Activated T-helper 1 cell treated with anti-CD3 and anti-CD28 coated beads, Interleukin-12 subunit alpha, Interleukin-12 subunit beta, Interleukin-2, Interleukin-4 antibody, amounts not matched to agents 30 ng/mL and 10 ng/mL and 1 ng/mL, durations not matched to agents 14 hours and 24 hours and 36 hours (primary cell): ENCODE measurements around the gene ADARB2. TPM values are rescaled to one million over a fixed set of nuclear protein-coding genes. Genes with fewer than 3 reads are reported as not detected.

Source experiments
- DNase-seq: peaks from one replicate; pipeline ENCODE4 v3.0.0; 2021; ENCODE audit warnings: low spot score
- H3K27ac Mint-ChIP-seq: one replicate; pipeline ENCODE4 v1.8.0; 2021; ENCODE audit warnings: mild to moderate bottlenecking, mixed read lengths
- H3K27me3 Mint-ChIP-seq: one replicate; pipeline ENCODE4 v1.8.0; 2022; ENCODE audit warnings: mild to moderate bottlenecking, moderate library complexity, mixed read lengths; ENCODE audit not compliant: insufficient read depth
- H3K36me3 Mint-ChIP-seq: one replicate; pipeline ENCODE4 v1.8.0; 2021; ENCODE audit warnings: low read depth, mixed read lengths
- H3K4me1 Mint-ChIP-seq: one replicate; pipeline ENCODE4 v1.8.0; 2021; ENCODE audit warnings: low read depth, mixed read lengths
- H3K4me3 Mint-ChIP-seq: one replicate; pipeline ENCODE4 v1.8.0; 2021; ENCODE audit warnings: mild to moderate bottlenecking, moderate library complexity, mixed read lengths
- H3K9me3 Mint-ChIP-seq: one replicate; pipeline ENCODE4 v1.8.0; 2021; ENCODE audit warnings: mixed read lengths
- intact Hi-C: fragments of 100-400 bp; cut with micrococcal nuclease; formaldehyde crosslinking; loops from one replicate; pipeline ENCODE4 v1.15.1; 2024
- total RNA-seq: library from RNA; stranded (reverse); gene quantifications from 2 replicates; pipeline ENCODE4 v1.2.3, GENCODE V29; 2022

ADARB2 gene
- total RNA-seq, 1 donor from 2014 or later: 0.05 TPM

DNA sequence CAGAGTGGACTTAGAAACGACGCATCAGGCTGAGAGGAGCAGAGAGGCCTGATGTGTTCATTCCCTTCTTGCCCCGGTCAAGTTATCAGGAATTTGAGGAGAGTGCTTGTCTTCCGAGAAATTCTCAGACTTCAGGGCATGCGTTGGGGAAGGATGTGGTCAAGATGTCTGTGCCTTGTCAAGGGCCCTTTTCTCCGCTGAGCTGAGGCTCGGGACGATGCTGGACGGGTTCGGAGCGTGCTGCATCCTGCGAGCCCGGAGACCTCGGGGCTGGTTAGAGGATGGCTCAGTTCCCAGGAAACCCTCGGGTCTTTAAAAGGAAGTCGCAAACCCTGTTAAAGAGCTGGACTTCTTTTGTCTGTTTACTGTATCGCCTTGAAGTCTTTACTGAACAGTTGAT, 325.4 kb downstream of the ADARB2 start:
- DNase-seq: no peak
- H3K27ac Mint-ChIP-seq: no peak overlapping the region
- no peaks in the 10 kb centered on the region for H3K36me3 Mint-ChIP-seq
- H3K9me3 Mint-ChIP-seq: no peaks in the 10 kb centered on the region
- no peak overlapping the region for H3K4me3 Mint-ChIP-seq
- no peaks in the 10 kb centered on the region for H3K4me1 Mint-ChIP-seq
- intact Hi-C loops: no loop called here
- H3K27me3 Mint-ChIP-seq: peaks cover 8% of the 10 kb centered on the region

DNA sequence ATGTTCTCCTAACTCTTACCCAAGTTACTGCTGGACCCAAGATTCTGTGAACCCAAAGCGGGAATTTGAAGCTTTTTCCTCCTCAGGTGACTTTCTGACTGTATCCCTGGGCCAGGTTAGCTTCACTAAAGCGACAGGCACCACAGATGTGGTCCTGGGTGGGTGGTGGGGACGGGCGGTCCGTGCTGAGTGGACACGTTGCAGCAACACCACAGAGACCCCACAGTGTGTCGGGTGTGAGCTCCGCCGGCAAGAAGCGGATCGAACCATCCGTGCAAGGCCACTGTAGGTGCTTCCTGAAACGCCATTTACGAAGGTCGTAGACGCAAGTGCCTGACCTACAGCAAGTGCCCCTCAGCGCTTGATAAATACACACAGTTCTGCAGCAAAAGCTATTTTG, 325.9 kb downstream of the ADARB2 start:
- H3K9me3 Mint-ChIP-seq: no peaks in the 10 kb centered on the region
- no peaks in the 10 kb centered on the region for H3K4me1 Mint-ChIP-seq
- H3K36me3 Mint-ChIP-seq: no peaks in the 10 kb centered on the region
- intact Hi-C loops: no loop called here
- H3K4me3 Mint-ChIP-seq: no peak overlapping the region
- DNase-seq: no peak
- peaks cover 8% of the 10 kb centered on the region for H3K27me3 Mint-ChIP-seq
- no peak overlapping the region for H3K27ac Mint-ChIP-seq

- Mint-ChIP-seq H3K27ac (no peak overlapping the region), H3K27me3 (peaks cover 8% of the 10 kb centered on the region), H3K9me3 (no peaks in the 10 kb centered on the region), H3K4me1 (no peaks in the 10 kb centered on the region), H3K4me3 (no peak overlapping the region), H3K36me3 (no peaks in the 10 kb centered on the region)
- DNase-seq: no peak
- intact Hi-C loops: no loop called here
Observed at GRCh38 chr10:1410469-1411395, 326.6 kb downstream of the ADARB2 start.

DNA sequence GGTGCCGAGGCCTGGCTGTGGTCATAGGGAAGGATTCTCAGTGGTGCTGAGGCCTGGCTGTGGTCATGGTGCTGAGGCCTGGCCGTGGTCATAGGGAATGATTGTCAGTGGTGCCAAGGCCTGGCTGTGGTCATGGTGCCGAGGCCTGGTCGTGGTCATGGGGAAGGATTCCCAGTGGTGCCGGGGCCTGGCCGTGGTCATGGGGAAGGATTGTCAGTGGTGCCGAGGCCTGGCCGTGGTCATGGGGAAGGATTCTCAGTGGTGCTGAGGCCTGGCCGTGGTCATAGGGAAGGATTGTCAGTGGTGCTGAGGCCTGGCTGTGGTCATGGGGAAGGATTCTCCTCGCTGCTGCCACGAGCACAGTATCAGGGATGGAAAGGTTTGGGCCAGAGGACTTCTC, 327.3 kb downstream of the ADARB2 start:
- Mint-ChIP-seq H3K27ac (no peak overlapping the region), H3K4me1 (no peaks in the 10 kb centered on the region), H3K36me3 (no peaks in the 10 kb centered on the region)

DNA sequence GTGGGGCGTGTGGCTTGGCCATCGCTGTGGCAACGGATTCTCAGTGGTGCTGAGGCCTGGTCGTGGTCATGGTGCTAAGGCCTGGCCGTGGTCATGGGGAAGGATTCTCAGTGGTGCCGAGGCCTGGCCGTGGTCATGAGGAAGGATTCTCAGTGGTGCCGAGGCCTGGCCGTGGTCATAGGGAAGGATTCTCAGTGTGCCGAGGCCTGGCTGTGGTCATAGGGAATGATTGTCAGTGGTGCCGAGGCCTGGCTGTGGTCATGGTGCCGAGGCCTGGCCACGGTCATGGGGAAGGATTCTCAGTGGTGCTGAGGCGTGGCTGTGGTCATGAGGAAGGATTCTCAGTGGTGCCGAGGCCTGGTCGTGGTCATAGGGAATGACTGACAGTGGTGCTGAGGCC, 327.9 kb downstream of the ADARB2 start:
- H3K4me1 Mint-ChIP-seq: no peaks in the 10 kb centered on the region
- no peak overlapping the region for H3K27ac Mint-ChIP-seq
- intact Hi-C loops: no loop called here
- no peaks in the 10 kb centered on the region for H3K36me3 Mint-ChIP-seq
- no peak overlapping the region for H3K4me3 Mint-ChIP-seq
- H3K9me3 Mint-ChIP-seq: no peaks in the 10 kb centered on the region
- DNase-seq: no peak
- peaks cover 7% of the 10 kb centered on the region for H3K27me3 Mint-ChIP-seq

More for the DNA sequence above, 327.3 kb downstream of the ADARB2 start:
- intact Hi-C loops: no loop called here
- Mint-ChIP-seq H3K4me3 (no peak overlapping the region), H3K27me3 (peaks cover 8% of the 10 kb centered on the region), H3K9me3 (no peaks in the 10 kb centered on the region)
- no peak for DNase-seq

DNA sequence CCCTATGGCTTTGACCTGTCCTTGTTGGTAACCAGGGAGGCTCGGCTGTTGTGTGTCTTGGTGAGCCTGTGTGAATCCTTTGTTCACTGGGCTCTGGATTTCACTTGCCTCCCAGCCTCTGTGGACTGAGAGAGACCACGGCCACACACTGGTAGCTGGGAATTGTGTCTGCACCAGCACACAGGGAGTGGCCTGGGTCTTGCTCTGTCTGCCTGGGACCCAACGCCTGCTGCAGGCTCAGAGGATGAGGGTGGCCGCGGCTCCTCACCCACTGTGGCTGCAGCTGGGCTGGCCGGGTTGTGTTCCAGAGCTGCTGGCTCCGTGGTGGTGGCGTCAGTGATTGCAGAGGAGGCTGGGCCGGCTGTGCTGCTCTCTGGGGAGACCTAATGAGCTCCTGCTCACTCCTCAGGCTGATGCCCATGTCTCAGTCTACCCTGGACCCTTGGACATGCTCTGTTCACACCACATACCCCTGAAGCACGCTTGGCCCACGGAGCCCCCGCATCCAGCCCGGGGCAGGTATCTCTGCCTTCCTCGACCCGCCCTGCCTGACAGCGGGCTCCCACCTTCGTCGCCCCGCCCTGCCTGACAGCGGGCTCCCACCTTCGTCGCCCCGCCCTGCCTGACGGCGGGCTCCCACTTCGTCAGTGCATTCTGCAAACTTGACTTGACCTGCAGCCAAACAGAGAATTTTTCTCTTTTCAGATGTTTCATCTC, 328.5 kb downstream of the ADARB2 start:
- Mint-ChIP-seq H3K4me1 (no peaks in the 10 kb centered on the region), H3K27ac (no peak overlapping the region), H3K27me3 (peaks cover 7% of the 10 kb centered on the region), H3K4me3 (no peak overlapping the region), H3K9me3 (no peaks in the 10 kb centered on the region), H3K36me3 (no peaks in the 10 kb centered on the region)
- intact Hi-C loops: no loop called here
- DNase-seq: no peak

GRCh38 chr10:1406967-1407945, 330.1 kb downstream of the ADARB2 start:
- intact Hi-C loops: no loop called here
- H3K4me1 Mint-ChIP-seq: no peaks in the 10 kb centered on the region
- H3K4me3 Mint-ChIP-seq: no peak overlapping the region
- H3K36me3 Mint-ChIP-seq: no peaks in the 10 kb centered on the region
- H3K27ac Mint-ChIP-seq: no peak overlapping the region
- H3K9me3 Mint-ChIP-seq: no peaks in the 10 kb centered on the region
- H3K27me3 Mint-ChIP-seq: no peaks in the 10 kb centered on the region
- DNase-seq: no peak

DNA sequence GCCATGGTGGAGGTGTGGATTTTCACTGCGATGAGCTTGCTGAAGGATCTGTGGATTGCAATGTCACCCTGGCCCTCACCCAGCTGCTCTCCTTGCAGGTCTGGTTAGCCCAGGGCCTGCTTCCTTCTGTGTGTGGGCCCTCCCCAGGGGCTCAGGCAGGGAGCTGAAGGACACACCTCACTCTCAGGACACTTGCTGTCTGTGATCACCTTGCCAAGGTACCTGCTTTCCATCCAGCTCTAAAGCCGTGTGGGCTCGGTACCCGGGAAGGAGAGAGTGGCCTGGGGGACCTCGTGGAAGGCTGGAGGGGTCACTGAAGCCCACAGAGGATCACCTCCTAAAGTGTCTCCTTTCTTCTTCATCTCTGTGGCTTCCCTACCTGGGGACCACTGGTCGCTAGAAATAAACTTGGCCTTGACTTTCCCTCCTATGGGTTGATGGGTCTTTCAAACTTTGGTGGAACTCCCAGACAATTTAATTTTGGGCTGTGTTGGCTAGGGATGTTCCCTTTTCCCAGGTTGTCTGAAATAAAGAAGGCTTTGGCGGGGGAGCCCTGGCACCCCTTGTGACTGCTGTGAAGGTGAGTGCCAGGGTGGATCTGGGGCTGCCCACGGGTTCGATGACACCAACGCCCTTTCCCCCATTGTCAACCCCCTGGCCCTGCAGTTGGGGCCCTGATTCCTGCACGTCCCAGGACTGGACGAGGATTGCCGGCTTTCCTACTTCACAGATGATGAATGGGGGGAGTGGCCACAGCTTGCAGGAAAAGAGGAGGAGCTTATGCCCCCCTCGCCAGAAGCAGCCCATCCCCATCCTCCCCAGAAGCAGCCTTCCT, 331.0 kb downstream of the ADARB2 start:
- no peaks in the 10 kb centered on the region for H3K9me3 Mint-ChIP-seq
- H3K27ac Mint-ChIP-seq: no peak overlapping the region
- H3K4me3 Mint-ChIP-seq: no peak overlapping the region
- intact Hi-C loops: no loop called here
- H3K27me3 Mint-ChIP-seq: no peaks in the 10 kb centered on the region
- DNase-seq: no peak
- H3K36me3 Mint-ChIP-seq: no peaks in the 10 kb centered on the region
- no peaks in the 10 kb centered on the region for H3K4me1 Mint-ChIP-seq

DNA sequence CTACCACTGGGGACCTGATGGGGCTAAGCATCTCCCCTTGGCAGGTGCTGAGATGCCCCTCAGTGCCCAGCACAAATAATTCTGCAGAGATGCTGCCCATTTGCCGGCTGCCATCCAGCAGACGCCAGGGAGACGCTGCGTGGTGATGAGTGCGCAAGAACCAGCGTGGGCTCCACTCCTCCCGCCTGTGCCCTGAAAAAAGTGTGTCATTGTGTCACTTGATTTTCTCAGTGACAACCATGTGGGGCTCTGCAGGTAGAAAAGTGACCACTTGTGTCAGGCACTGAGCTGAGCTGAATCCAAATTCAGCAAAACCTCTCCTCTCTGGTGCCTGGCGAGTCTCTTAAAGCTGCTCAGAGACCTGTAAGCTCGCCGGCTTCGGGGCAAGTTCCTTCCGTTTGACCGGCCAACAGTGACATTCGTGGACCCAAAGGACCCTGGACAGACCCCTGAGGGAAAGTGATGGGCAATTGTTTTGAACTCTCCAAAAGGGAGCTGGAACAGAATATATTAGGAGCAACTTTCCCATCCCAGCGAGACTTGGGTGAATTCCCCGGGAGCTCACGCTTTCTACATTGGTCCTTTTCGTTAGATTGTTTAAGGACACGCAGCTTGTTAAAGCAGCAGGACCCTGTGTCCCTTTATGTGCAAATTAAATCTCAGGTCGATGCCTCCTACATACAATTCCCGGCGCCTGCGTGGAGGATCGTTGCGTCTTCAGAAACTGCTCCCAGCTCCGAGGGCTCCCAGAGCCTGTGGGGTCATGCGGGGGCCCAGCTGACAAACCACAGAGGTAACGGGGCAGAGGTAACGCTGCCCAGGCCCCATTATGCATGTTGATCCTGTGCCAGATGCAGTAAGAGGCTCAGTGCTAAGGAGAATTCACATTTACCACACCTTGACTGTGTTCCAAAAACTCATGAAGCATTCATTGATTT, 332.7 kb downstream of the ADARB2 start:
- no peak for DNase-seq
- Mint-ChIP-seq H3K27me3 (no peaks in the 10 kb centered on the region), H3K9me3 (no peaks in the 10 kb centered on the region), H3K27ac (no peak overlapping the region), H3K36me3 (no peaks in the 10 kb centered on the region), H3K4me3 (no peak overlapping the region), H3K4me1 (no peaks in the 10 kb centered on the region)
- intact Hi-C loops: no loop called here

DNA sequence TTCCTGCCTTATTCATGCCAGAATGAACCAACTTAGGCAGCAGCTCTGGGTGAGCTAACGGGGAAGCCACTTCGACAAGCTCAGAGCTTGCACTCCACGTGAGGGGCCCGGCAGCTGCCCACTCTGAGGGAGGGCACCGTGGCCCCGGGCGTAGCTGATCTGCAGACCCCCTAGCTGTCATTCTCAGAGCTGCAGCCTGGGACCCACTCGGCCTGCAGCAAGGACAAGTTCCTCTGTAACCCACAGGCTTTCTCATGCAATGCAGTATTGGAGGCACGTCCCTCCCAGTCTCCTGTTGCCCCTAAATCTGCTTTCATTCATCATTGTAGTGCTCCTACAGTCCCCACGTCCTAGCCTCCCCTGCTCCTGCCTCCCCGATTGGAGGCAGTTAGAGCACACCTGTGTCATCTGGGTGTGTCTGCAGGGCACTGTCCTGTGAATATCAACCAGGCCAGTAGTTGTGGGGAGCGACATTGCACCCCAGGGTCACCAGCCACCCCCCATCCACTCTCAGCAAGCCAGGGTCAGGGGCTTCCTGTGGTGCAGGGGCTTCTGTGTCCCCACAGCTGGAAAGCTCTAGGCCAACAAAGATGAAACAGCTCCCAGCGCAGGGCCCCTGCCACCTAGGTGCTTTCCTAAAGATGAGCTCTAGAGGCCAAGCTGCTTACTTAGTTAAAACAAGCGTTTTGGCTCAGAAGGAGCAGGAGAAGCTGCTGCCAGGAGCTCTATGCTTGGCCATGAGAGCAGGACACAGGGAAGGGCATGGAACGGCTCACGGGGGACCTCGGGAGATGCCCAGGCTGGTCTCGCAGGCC, 333.6 kb downstream of the ADARB2 start:
- Mint-ChIP-seq H3K27ac (no peak overlapping the region), H3K4me1 (no peaks in the 10 kb centered on the region), H3K9me3 (no peaks in the 10 kb centered on the region), H3K4me3 (no peak overlapping the region), H3K27me3 (no peaks in the 10 kb centered on the region), H3K36me3 (no peaks in the 10 kb centered on the region)
- no peak for DNase-seq
- intact Hi-C loops: no loop called here
